Fibroblast of the aortic adventitia (primary cell): ENCODE data around the gene RAB33B. TPM values are rescaled to one million over a fixed set of nuclear protein-coding genes. Genes with fewer than 3 reads are reported as not detected.

Experiments used
- DNase-seq: peaks from one replicate; pipeline ENCODE4 v3.0.0-alpha.2; 2010; ENCODE audit warnings: low read depth
- H3K4me3 ChIP-seq: 2 replicates; pipeline ENCODE4 v1.5.1; 2011; ENCODE audit warnings: low read depth, mild to moderate bottlenecking, control low read depth, low read length, moderate library complexity
- total RNA-seq: library from RNA; depleted of rRNA; stranded (reverse); fragments of >200 nt; gene quantifications from 2 replicates; pipeline ENCODE4 v1.2.3, GENCODE V29; 2012; ENCODE audit warnings: low replicate concordance
- TF ChIP-seq, protein P1 (sequence below): IDR thresholded peaks from 2 replicates; pipeline ENCODE4 v1.5.1; 2011; ENCODE audit warnings: mild to moderate bottlenecking, low read length, control low read depth, inconsistent platforms; ENCODE audit not compliant: insufficient read depth

The RAB33B gene
- total RNA-seq, 1 donor, result 16.1 TPM

DNA sequence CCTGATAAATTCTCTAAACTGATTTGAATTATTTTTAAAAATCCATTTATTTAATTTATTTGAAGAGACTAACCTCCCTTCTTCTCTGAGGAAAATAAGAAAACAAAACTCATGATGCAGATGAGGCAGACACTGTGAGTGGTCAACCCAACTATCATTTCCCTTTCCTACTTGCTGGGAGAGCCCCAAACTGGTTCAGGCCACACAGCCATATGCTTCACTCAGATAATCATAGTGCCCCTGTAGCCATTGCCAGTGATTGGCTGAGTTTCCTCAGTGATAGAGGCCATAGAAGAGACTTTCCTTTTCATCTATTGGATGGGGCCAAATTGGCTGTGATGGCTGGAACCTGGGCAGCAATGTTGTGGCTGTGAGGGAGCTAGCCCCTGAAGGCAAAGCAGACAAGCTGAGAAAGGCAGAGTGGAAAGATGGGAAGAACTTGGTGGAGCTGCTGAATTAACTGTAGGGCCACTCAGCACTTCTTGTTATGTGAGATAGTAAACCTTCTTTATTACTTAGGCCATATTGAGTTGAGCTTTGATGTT lies 49.8 kb downstream of the RAB33B start:
- no peak for DNase-seq
- H3K4me3 ChIP-seq, result no peak overlapping the region
- TF ChIP-seq, protein P1, sequence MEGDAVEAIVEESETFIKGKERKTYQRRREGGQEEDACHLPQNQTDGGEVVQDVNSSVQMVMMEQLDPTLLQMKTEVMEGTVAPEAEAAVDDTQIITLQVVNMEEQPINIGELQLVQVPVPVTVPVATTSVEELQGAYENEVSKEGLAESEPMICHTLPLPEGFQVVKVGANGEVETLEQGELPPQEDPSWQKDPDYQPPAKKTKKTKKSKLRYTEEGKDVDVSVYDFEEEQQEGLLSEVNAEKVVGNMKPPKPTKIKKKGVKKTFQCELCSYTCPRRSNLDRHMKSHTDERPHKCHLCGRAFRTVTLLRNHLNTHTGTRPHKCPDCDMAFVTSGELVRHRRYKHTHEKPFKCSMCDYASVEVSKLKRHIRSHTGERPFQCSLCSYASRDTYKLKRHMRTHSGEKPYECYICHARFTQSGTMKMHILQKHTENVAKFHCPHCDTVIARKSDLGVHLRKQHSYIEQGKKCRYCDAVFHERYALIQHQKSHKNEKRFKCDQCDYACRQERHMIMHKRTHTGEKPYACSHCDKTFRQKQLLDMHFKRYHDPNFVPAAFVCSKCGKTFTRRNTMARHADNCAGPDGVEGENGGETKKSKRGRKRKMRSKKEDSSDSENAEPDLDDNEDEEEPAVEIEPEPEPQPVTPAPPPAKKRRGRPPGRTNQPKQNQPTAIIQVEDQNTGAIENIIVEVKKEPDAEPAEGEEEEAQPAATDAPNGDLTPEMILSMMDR, result no peak

DNA sequence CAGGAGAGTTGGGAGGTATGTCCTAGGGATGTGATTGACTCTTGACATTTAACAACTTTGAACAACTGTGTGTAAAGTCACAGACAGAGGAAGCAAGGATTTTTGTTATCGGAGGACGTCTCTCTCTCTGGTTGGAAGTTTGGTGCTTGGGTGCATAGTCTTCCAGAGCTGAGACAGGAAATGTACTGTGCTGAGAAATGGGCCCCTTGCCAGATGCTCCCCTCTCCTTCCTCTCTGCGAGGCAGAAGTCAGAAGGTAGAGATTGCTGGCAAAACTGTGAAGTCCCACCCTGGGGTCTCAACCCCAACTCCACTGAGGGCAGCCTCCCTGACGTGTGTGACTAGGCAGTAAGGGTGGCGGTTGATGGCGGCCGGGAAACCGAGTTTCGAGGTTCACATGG lies 52.9 kb downstream of the RAB33B start:
- TF ChIP-seq, protein P1, result no peak
- no peak for DNase-seq
- no peak overlapping the region for H3K4me3 ChIP-seq

DNA sequence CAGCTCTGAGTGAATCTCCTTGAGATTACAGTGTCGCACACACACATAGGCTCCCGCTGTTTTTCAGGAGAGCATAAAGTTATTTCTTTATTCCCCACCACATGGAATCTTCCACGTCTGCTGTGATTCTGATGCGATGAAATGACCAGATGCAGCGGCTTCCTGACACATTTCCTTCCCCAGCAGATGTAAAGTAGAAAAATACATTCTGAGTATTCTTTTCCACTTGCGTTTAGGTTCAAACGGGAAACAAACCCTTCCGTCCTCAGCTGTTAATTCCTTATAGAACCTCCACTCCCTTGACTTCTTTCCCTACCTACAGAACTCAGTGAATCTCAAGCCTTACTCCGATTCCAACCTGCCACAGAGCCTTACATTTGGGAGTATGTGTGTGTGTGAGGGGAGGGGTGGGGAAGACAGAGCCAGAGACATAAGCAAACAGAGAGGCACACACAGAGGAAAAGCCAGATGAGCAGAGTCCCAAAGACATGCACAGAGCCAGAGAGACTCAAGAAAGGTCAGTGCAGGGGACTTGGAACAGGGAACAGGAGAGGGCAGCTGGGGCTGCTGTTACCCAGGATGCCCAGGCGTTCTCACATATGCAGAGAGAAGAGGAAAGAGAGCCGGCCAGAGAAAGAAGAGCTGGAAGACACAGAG lies 54.8 kb downstream of the RAB33B start:
- no peak overlapping the region for H3K4me3 ChIP-seq
- no peak for DNase-seq
- TF ChIP-seq, protein P1, result no peak

DNA sequence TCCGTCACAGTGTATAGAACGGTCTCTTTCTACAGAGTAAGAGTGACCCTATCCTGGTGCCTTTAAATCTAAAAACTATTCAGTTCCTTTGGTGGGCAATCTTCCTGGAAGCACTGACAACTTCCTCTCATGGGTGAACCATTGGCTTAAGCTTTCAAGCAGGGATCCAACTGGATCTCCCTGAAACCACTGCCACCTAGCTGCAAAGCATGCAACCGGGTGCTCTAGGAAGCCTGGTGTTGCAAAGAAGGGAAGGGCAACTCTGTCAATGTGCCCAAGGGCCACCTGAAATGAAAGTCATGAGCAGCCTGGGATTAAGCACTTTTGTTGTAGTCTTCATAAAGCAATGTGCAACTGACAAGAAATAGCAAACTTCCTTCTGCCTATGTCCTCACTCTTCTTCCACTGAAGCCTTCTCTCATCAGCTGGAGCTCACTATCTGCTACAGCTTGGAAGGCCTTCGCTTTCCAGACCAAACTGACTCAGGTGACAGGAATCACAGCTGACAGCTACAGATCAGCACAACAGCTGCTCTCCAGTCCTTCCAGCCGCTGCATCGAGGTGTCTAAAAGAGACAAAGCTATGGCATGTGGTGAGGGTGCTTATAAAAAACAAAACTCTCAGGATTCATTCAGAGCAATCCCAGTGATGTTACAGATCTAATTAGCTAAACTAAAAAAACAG lies 55.9 kb downstream of the RAB33B start:
- DNase-seq, result no peak
- H3K4me3 ChIP-seq, result no peak overlapping the region
- TF ChIP-seq, protein P1, result peak; percentile 33

DNA sequence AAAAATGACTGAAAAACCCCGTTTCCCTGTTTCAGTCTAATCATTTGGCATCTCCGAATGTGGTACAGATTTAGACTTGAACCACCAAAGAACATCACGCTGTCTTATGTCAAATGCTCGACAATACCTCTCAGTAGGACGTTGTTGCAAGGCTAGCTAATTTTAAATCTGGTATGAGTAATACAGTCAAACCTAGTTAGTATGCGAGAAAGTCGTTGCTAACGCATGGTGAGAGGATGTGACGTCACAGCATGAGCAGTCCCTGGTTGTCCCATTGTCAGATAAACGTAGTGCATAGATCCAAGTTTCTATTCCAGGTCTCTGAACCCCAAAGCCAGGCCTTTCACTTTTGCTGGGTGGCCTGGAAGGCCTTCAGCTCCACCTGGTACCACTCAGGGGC lies 57.4 kb downstream of the RAB33B start:
- TF ChIP-seq, protein P1, result no peak
- no peak overlapping the region for H3K4me3 ChIP-seq
- no peak for DNase-seq

- TF ChIP-seq, protein P1, result no peak
- no peak overlapping the region for H3K4me3 ChIP-seq
- no peak for DNase-seq
Measured at GRCh38 chr4:139514382-139515059, 60.6 kb downstream of the RAB33B start.
